SK-N-SH (cell line): ENCODE results near the gene RAPGEF4. TPM values are rescaled to one million over a fixed set of nuclear protein-coding genes. Genes with fewer than 3 reads are reported as not detected.

Source experiments
- CTCF ChIA-PET: fragments of 300-600, 350-600 bp; formaldehyde crosslinking; extraction: SDS; loops from one replicate; lab custom pipeline; 2021; lab: Yijun Ruan, JAX
- POLR2A ChIA-PET: fragments of 350-600 bp; sonication (Branson Sonifier 250); formaldehyde crosslinking; extraction: SDS; loops from one replicate; lab custom pipeline; 2020; ENCODE audit warnings: antibody characterized with exemption, inconsistent platforms; lab: Yijun Ruan, JAX
- DNase-seq: peaks from one replicate; pipeline ENCODE4 v3.0.0; 2012
- H2AFZ ChIP-seq: fragments of 200-600 bp; sonication (generic); 2 replicates; pipeline ENCODE4 v1.8.1; 2016; ENCODE audit warnings: antibody characterized with exemption, mild to moderate bottlenecking, low read depth
- H3F3A ChIP-seq: fragments of 200-600 bp; sonication (generic); replicated peaks from 2 replicates; pipeline ENCODE3; 2016; ENCODE audit warnings: antibody characterized with exemption, mild to moderate bottlenecking; ENCODE audit not compliant: insufficient read depth
- H3K27ac ChIP-seq, 2 experiments: fragments of 200-500 bp in 1 of 2; fragments of 200-600 bp in 1 of 2; sonication (Bioruptor generic) in 1 of 2; sonication (generic), shearing (Covaris generic) in 1 of 2; 2 replicates each; pipeline versions ENCODE4 v1.5.1 to v1.6.1; 2014 to 2016; ENCODE audit warnings: low read depth in 2 of 2, inconsistent platforms in 1 of 2, low read length in 1 of 2, mild to moderate bottlenecking in 1 of 2, mixed read lengths in 1 of 2
- H3K27me3 ChIP-seq: fragments of 200-600 bp; sonication (generic), shearing (Covaris generic); 2 replicates; pipeline ENCODE4 v1.6.1; 2016; ENCODE audit warnings: mixed run types; ENCODE audit not compliant: insufficient read depth
- H3K36me3 ChIP-seq, 2 experiments: fragments of 200-500 bp in 1 of 2; fragments of 200-600 bp in 1 of 2; sonication (Bioruptor generic) in 1 of 2; sonication (generic) in 1 of 2; replicated peaks in 1 of 2; 2 replicates each; pipeline versions ENCODE3 to v1.5.1; 2014 to 2016; ENCODE audit warnings: low read length in 1 of 2, mild to moderate bottlenecking in 1 of 2; ENCODE audit not compliant: insufficient read depth in 2 of 2, control insufficient read depth in 1 of 2
- H3K4me1 ChIP-seq, 2 experiments: fragments of 200-500 bp in 1 of 2; fragments of 200-600 bp in 1 of 2; sonication (Bioruptor generic) in 1 of 2; sonication (generic), shearing (Covaris generic) in 1 of 2; 2 replicates each; pipeline versions ENCODE4 v1.5.1 to v1.6.1; 2014 to 2016; ENCODE audit warnings: low read depth in 1 of 2, low read length in 1 of 2, mixed run types in 1 of 2; ENCODE audit not compliant: insufficient read depth in 2 of 2, control insufficient read depth in 1 of 2
- H3K4me2 ChIP-seq: fragments of 200-600 bp; sonication (generic), shearing (Covaris generic); 2 replicates; pipeline ENCODE4 v1.6.1; 2017; ENCODE audit warnings: mixed run types
- H3K4me3 ChIP-seq, 2 experiments: fragments of 200-500 bp in 1 of 2; fragments of 200-600 bp in 1 of 2; sonication (Bioruptor generic) in 1 of 2; sonication (generic), shearing (Covaris generic) in 1 of 2; 2 replicates each; pipeline versions ENCODE4 v1.5.1 to v1.8.1; 2014 to 2016; ENCODE audit warnings: low read depth in 2 of 2, inconsistent platforms in 1 of 2, low read length in 1 of 2, mild to moderate bottlenecking in 1 of 2, mixed read lengths in 1 of 2, moderate library complexity in 1 of 2
- H3K79me2 ChIP-seq: fragments of 200-600 bp; sonication (generic); 2 replicates; pipeline ENCODE4 v1.8.1; 2017; ENCODE audit warnings: mild to moderate bottlenecking; ENCODE audit not compliant: insufficient read depth
- H3K9ac ChIP-seq: fragments of 200-600 bp; sonication (generic); 2 replicates; pipeline ENCODE4 v1.6.1; 2017; ENCODE audit warnings: mixed run types
- H3K9me2 ChIP-seq: fragments of 200-600 bp; sonication (generic); 2 replicates; pipeline ENCODE4 v1.6.1; 2017; ENCODE audit warnings: mixed run types
- H3K9me3 ChIP-seq: fragments of 200-600 bp; sonication (generic); 2 replicates; pipeline ENCODE4 v1.6.1; 2017; ENCODE audit warnings: mixed run types, mild to moderate bottlenecking, moderate library complexity
- H4K20me1 ChIP-seq: fragments of 200-600 bp; sonication (generic); 2 replicates; pipeline ENCODE4 v1.6.1; 2017; ENCODE audit warnings: mild to moderate bottlenecking, mixed run types; ENCODE audit not compliant: insufficient read depth
- EZH2phosphoT487 ChIP-seq: fragments of 200-600 bp; sonication (generic); IDR thresholded peaks from 2 replicates; pipeline ENCODE4 v1.6.1; 2017; ENCODE audit warnings: low read depth, mixed run types, mild to moderate bottlenecking, antibody characterized with exemption, moderate library complexity, borderline replicate concordance
- FOSL2 ChIP-seq: IDR thresholded peaks from 2 replicates; pipeline ENCODE4 v1.4.0; 2012; ENCODE audit warnings: low read depth, mild to moderate bottlenecking, moderate library complexity, borderline replicate concordance
- JUND ChIP-seq: IDR thresholded peaks from 2 replicates; pipeline ENCODE4 v1.4.0; 2012
- NFIC ChIP-seq: IDR thresholded peaks from 2 replicates; pipeline ENCODE4 v1.4.0; 2012; ENCODE audit warnings: borderline replicate concordance
- PBX3 ChIP-seq: IDR thresholded peaks from 2 replicates; pipeline ENCODE4; 2012
- RCOR1 ChIP-seq: fragments of 150-350 bp; IDR thresholded peaks from 2 replicates; pipeline ENCODE4 v1.6.1; 2017; ENCODE audit warnings: antibody characterized with exemption, low read length
- RFX5 ChIP-seq: IDR thresholded peaks from 2 replicates; pipeline ENCODE4 v1.6.1; 2012; ENCODE audit warnings: mild to moderate bottlenecking, improper control_type of control experiment, low read length
- TCF12 ChIP-seq: IDR thresholded peaks from 2 replicates; pipeline ENCODE4 v1.4.0; 2012
- TEAD4 ChIP-seq: IDR thresholded peaks from 2 replicates; pipeline ENCODE4 v1.4.0; 2012; ENCODE audit warnings: mild to moderate bottlenecking, borderline replicate concordance; ENCODE audit not compliant: insufficient read depth
- WGBS: methylation state at CpG from one replicate; pipeline ENCODE4 v1.1.6; 2017; ENCODE audit warnings: low lambda C conversion rate; 5-methylcytosine and 5-hydroxymethylcytosine counted together
- polyA plus RNA-seq, 3 experiments: library from polyadenylated mRNA; depleted of rRNA; stranded (reverse); fragments of >200 nt; gene quantifications; 2 replicates each; pipeline ENCODE4 v1.2.3, GENCODE V29; 2012
- TF ChIP-seq, protein P1 (sequence below): IDR thresholded peaks from 2 replicates; pipeline ENCODE4 v1.4.0; 2012; ENCODE audit warnings: low read depth
- TF ChIP-seq, protein P2 (sequence below): fragments of 200-600 bp; sonication (generic); IDR thresholded peaks from 2 replicates; pipeline ENCODE4 v1.6.1; 2017; ENCODE audit warnings: antibody characterized with exemption, mild to moderate bottlenecking, moderate library complexity
- TF ChIP-seq, protein P3 (sequence below): fragments of 150-350 bp; IDR thresholded peaks from 2 replicates; pipeline ENCODE4 v1.6.1; 2017; ENCODE audit warnings: antibody characterized with exemption, low read length, low read depth, borderline replicate concordance

The RAPGEF4 gene
- polyA plus RNA-seq, 1 of the 3 experiments (the other 2 are of a cell fraction): 0.30 TPM

GRCh38 chr2:172698041-172698863, 37.4 kb upstream of the RAPGEF4 start (continued):
- TF ChIP-seq EZH2phosphoT487 (no peak), TCF12 (peak; percentile 69)
- TF ChIP-seq, all 33 proteins: peak for 8

GRCh38 chr2:172701250-172701649, 34.4 kb upstream of the RAPGEF4 start:
- Histone ChIP-seq H2AFZ (no peak overlapping the region), H3K27ac (peak overlapping the region in 1 of 2 experiments; percentile 46; a peak in 2 of 4 replicates), H3K36me3 (no peaks in the 10 kb centered on the region), H3K9ac (no peak overlapping the region), H3K27me3 (no peaks in the 10 kb centered on the region), H4K20me1 (no peaks in the 10 kb centered on the region), H3F3A (peaks cover 33% of the 10 kb centered on the region), H3K9me3 (no peaks in the 10 kb centered on the region), H3K4me1 (peaks cover 0 to 21% of the 10 kb centered on the region in 2 experiments; a peak in 3 of 4 replicates), H3K9me2 (no peaks in the 10 kb centered on the region), H3K4me3 (no peak overlapping the region), H3K4me2 (no peak overlapping the region), H3K79me2 (no peaks in the 10 kb centered on the region)
- ChIA-PET CTCF (interaction anchor here (1.7 kb wide), 1 partner anchor 9 kb away, joined by 7 read pairs; no protein-coding TSS in a partner anchor), POLR2A (no interaction called here)
- DNase-seq: no peak
- TF ChIP-seq, protein P1, sequence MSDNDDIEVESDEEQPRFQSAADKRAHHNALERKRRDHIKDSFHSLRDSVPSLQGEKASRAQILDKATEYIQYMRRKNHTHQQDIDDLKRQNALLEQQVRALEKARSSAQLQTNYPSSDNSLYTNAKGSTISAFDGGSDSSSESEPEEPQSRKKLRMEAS: no peak
- TF ChIP-seq JUND (peak; percentile 53; the same call in 1 of the 2 replicates), FOSL2 (peak; percentile 56; the same call in 1 of the 2 replicates), TEAD4 (0 out of 2 replicates have a peak, but pooled peaks have one; percentile 21), RCOR1 (no peak), NFIC (peak; percentile 68), PBX3 (peak; percentile 19; the same call in 1 of the 2 replicates), RFX5 (no peak), TCF12 (peak; percentile 37)
- TF ChIP-seq, protein P2, sequence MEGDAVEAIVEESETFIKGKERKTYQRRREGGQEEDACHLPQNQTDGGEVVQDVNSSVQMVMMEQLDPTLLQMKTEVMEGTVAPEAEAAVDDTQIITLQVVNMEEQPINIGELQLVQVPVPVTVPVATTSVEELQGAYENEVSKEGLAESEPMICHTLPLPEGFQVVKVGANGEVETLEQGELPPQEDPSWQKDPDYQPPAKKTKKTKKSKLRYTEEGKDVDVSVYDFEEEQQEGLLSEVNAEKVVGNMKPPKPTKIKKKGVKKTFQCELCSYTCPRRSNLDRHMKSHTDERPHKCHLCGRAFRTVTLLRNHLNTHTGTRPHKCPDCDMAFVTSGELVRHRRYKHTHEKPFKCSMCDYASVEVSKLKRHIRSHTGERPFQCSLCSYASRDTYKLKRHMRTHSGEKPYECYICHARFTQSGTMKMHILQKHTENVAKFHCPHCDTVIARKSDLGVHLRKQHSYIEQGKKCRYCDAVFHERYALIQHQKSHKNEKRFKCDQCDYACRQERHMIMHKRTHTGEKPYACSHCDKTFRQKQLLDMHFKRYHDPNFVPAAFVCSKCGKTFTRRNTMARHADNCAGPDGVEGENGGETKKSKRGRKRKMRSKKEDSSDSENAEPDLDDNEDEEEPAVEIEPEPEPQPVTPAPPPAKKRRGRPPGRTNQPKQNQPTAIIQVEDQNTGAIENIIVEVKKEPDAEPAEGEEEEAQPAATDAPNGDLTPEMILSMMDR: no peak
- TF ChIP-seq, protein P3, sequence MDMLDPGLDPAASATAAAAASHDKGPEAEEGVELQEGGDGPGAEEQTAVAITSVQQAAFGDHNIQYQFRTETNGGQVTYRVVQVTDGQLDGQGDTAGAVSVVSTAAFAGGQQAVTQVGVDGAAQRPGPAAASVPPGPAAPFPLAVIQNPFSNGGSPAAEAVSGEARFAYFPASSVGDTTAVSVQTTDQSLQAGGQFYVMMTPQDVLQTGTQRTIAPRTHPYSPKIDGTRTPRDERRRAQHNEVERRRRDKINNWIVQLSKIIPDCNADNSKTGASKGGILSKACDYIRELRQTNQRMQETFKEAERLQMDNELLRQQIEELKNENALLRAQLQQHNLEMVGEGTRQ: no peak
- WGBS: 8% methylated on average over 1 of the region's 1 CpG
